ENCODE results near the gene TMEM273. TPM values are rescaled to one million over a fixed set of nuclear protein-coding genes. Genes with fewer than 3 reads are reported as not detected.

TMEM273 gene
- total RNA-seq, 1 donor: not detected

DNA sequence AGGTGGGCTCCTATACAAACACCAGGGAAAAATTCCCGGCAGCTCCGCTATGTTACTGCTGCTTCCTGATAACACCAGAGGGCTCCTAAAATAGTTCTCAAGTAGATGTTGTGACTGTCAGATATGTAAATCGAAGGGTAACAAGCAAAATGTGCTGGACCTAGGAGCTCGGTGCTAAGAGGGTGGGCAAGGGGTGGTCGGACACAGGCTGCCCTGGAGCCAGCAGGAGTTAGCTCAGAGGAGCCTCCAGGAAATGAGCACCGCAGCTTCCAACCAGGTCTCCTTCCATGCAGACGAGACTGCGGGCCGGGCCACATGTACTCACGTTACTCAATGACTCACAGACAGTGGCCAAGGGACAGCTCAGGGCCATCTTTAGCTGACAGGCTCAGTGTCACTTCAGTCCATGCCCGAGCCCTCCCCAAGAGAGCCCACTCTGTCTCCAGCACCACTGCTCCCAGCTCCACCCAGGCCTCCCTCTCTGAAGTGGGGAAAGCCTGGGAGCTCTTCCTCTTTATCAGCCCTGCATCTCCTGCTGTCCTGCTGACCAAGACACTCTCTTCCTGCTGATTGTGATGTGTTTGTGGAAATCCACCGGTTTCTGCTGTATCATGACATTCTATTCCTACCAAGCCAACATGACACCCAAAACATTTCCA is 37.2 kb upstream of the TMEM273 start:
- H3K4me1 ChIP-seq (ENCODE audit: insufficient read depth, low read length): peaks cover 3% of the 10 kb centered on the region
- H3K27ac ChIP-seq (ENCODE audit: low read depth, low read length): no peak overlapping the region
- H3K9me3 ChIP-seq (ENCODE audit: low read depth, low read length): no peaks in the 10 kb centered on the region
- no peaks in the 10 kb centered on the region for H4K20me1 ChIP-seq (ENCODE audit: insufficient read depth, low read length)
- TF ChIP-seq, protein P1, sequence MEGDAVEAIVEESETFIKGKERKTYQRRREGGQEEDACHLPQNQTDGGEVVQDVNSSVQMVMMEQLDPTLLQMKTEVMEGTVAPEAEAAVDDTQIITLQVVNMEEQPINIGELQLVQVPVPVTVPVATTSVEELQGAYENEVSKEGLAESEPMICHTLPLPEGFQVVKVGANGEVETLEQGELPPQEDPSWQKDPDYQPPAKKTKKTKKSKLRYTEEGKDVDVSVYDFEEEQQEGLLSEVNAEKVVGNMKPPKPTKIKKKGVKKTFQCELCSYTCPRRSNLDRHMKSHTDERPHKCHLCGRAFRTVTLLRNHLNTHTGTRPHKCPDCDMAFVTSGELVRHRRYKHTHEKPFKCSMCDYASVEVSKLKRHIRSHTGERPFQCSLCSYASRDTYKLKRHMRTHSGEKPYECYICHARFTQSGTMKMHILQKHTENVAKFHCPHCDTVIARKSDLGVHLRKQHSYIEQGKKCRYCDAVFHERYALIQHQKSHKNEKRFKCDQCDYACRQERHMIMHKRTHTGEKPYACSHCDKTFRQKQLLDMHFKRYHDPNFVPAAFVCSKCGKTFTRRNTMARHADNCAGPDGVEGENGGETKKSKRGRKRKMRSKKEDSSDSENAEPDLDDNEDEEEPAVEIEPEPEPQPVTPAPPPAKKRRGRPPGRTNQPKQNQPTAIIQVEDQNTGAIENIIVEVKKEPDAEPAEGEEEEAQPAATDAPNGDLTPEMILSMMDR (IDR thresholded peaks at IDR 0.05; ENCODE audit: extremely low read depth, low read depth, low read length): no peak
- no peak overlapping the region for H2AFZ ChIP-seq (ENCODE audit: low read length)
- H3K4me3 ChIP-seq (ENCODE audit: insufficient read depth, low read length): no peak overlapping the region
- no peak overlapping the region for H3K4me2 ChIP-seq (ENCODE audit: insufficient read depth, low read length)
- H3K79me2 ChIP-seq (ENCODE audit: insufficient read depth, low read length): no peaks in the 10 kb centered on the region
- no peaks in the 10 kb centered on the region for H3K36me3 ChIP-seq (ENCODE audit: insufficient read depth, low read length)
- H3K27me3 ChIP-seq (ENCODE audit: insufficient read depth, low read length): peaks cover 7% of the 10 kb centered on the region
- no peak for DNase-seq (ENCODE audit: insufficient read length, low spot score, missing footprints)

DNA sequence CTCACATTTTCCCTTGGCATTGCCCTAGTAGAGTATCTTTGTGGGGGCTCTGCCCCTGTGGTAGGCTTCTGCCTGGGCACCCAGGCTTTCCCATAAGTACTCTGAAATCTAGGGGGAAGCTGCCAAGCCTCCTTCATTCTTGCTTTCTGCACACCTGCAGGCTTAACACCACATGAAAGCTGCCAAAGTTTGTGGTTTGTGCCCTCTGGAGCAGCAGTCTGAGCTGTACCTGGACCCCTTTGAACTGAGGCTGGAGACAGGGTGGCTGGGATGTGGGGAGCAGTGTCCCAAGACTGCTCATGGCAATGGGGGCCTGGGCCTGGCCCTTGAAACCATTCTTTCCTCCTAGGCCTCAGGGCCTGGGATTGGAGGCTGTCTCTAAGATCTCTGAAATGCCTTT is 35.0 kb upstream of the TMEM273 start:
- Histone ChIP-seq H3K4me1 (ENCODE audit: insufficient read depth, low read length) (peaks cover 6% of the 10 kb centered on the region), H3K4me3 (ENCODE audit: insufficient read depth, low read length) (no peak overlapping the region), H3K27me3 (ENCODE audit: insufficient read depth, low read length) (peaks cover 20% of the 10 kb centered on the region), H4K20me1 (ENCODE audit: insufficient read depth, low read length) (no peaks in the 10 kb centered on the region), H3K4me2 (ENCODE audit: insufficient read depth, low read length) (no peak overlapping the region), H3K9me3 (ENCODE audit: low read depth, low read length) (no peaks in the 10 kb centered on the region), H3K27ac (ENCODE audit: low read depth, low read length) (no peak overlapping the region), H2AFZ (ENCODE audit: low read length) (no peak overlapping the region), H3K79me2 (ENCODE audit: insufficient read depth, low read length) (no peaks in the 10 kb centered on the region), H3K36me3 (ENCODE audit: insufficient read depth, low read length) (no peaks in the 10 kb centered on the region)
- TF ChIP-seq, protein P1 (IDR thresholded peaks at IDR 0.05; ENCODE audit: extremely low read depth, low read depth, low read length): no peak
- no peak for DNase-seq (ENCODE audit: insufficient read length, low spot score, missing footprints)

DNA sequence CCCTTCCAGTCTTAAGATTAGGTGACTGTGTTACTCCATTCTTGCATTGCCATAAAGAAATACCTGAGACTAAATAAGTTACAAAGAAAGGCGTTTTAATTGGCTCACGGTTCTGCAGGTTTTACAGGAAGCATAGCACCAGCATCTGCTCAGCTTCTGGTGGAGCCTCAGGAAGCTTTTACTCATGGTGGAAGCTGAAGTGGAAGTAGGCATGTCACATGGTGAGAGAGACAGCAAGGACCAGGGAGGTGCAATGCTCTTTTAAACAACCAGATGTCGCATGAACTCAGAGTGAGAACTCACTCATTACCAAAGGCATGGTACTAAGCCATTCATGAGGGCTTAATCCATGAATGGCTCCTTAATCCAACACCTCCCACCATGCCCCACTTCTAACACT is 34.0 kb upstream of the TMEM273 start:
- Histone ChIP-seq H3K27ac (ENCODE audit: low read depth, low read length) (no peak overlapping the region), H3K4me2 (ENCODE audit: insufficient read depth, low read length) (no peak overlapping the region), H4K20me1 (ENCODE audit: insufficient read depth, low read length) (no peaks in the 10 kb centered on the region), H3K79me2 (ENCODE audit: insufficient read depth, low read length) (no peaks in the 10 kb centered on the region), H2AFZ (ENCODE audit: low read length) (no peak overlapping the region), H3K36me3 (ENCODE audit: insufficient read depth, low read length) (no peaks in the 10 kb centered on the region), H3K4me1 (ENCODE audit: insufficient read depth, low read length) (peaks cover 6% of the 10 kb centered on the region), H3K9me3 (ENCODE audit: low read depth, low read length) (no peaks in the 10 kb centered on the region), H3K4me3 (ENCODE audit: insufficient read depth, low read length) (no peak overlapping the region), H3K27me3 (ENCODE audit: insufficient read depth, low read length) (peaks cover 29% of the 10 kb centered on the region)
- TF ChIP-seq, protein P1 (IDR thresholded peaks at IDR 0.05; ENCODE audit: extremely low read depth, low read depth, low read length): no peak
- DNase-seq (ENCODE audit: insufficient read length, low spot score, missing footprints): no peak

DNA sequence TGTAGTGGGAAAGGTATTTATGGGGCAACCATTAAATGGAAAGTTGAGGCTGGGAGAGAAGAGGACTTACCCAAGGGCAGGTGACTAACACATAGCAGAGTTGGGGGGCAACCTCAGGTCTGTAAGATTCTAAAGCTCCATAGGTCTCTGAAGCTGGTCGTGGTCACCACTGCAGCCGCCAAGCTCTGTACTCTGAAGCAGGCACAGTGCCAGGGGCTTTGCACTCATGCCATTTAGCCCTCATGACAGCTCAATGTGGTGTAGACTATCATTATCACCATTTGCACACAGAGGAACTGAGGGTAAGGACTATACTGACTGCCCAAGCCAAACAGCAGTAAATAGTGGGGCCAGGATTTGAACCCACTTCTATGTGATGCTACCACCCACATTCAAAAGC is 32.5 kb upstream of the TMEM273 start:
- Histone ChIP-seq H3K4me2 (ENCODE audit: insufficient read depth, low read length) (no peak overlapping the region), H3K27ac (ENCODE audit: low read depth, low read length) (no peak overlapping the region), H3K4me1 (ENCODE audit: insufficient read depth, low read length) (peaks cover 6% of the 10 kb centered on the region), H4K20me1 (ENCODE audit: insufficient read depth, low read length) (no peaks in the 10 kb centered on the region), H3K36me3 (ENCODE audit: insufficient read depth, low read length) (no peaks in the 10 kb centered on the region), H2AFZ (ENCODE audit: low read length) (no peak overlapping the region), H3K4me3 (ENCODE audit: insufficient read depth, low read length) (no peak overlapping the region), H3K9me3 (ENCODE audit: low read depth, low read length) (no peaks in the 10 kb centered on the region), H3K27me3 (ENCODE audit: insufficient read depth, low read length) (peaks cover 32% of the 10 kb centered on the region), H3K79me2 (ENCODE audit: insufficient read depth, low read length) (no peaks in the 10 kb centered on the region)
- DNase-seq (ENCODE audit: insufficient read length, low spot score, missing footprints): no peak
- TF ChIP-seq, protein P1 (IDR thresholded peaks at IDR 0.05; ENCODE audit: extremely low read depth, low read depth, low read length): no peak
